HG02623 (cell line): ENCODE data around the gene STEAP4.

Experiments
- ATAC-seq: cut with Tn5 transposase; IDR thresholded peaks from one replicate; pipeline ENCODE4 v1.9.1; 2021; ENCODE audit warnings: moderate library complexity; ENCODE audit not compliant: unreplicated experiment

STEAP4 gene

GRCh38 chr7:88306590-88307048 lies at the start of gene STEAP4:
TSS of gene STEAP4 (minus strand) at chr7:88306894. CDS start at chr7:88284269, 22,625 bp downstream.
- no peak for ATAC-seq

GRCh38 chr7:88355011-88355410 lies 48.3 kb upstream of the STEAP4 start:
- no peak for ATAC-seq

- no peak for ATAC-seq
Measured at GRCh38 chr7:88350118-88350517, 43.4 kb upstream of the STEAP4 start.

GRCh38 chr7:88347517-88347916 lies 40.8 kb upstream of the STEAP4 start:
- no peak for ATAC-seq

GRCh38 chr7:88347090-88347489 lies 40.4 kb upstream of the STEAP4 start:
- ATAC-seq, result no peak

GRCh38 chr7:88346357-88346756 lies 39.7 kb upstream of the STEAP4 start:
- no peak for ATAC-seq

GRCh38 chr7:88344956-88345832 lies 38.5 kb upstream of the STEAP4 start:
- peak; percentile 52 for ATAC-seq

GRCh38 chr7:88344271-88344670 lies 37.6 kb upstream of the STEAP4 start:
- no peak for ATAC-seq

- no peak for ATAC-seq
Measured at GRCh38 chr7:88339195-88339922, 32.7 kb upstream of the STEAP4 start.

GRCh38 chr7:88338503-88338902 lies 31.8 kb upstream of the STEAP4 start:
- ATAC-seq, result no peak

GRCh38 chr7:88337572-88337971 lies 30.9 kb upstream of the STEAP4 start:
- no peak for ATAC-seq

GRCh38 chr7:88331322-88331721 lies 24.6 kb upstream of the STEAP4 start:
- no peak for ATAC-seq

- ATAC-seq, result no peak
Measured at GRCh38 chr7:88329532-88330463, 23.1 kb upstream of the STEAP4 start.

GRCh38 chr7:88328787-88329186 lies 22.1 kb upstream of the STEAP4 start:
- ATAC-seq, result peak; percentile 64

- ATAC-seq, result no peak
Measured at GRCh38 chr7:88324699-88325098, 18.0 kb upstream of the STEAP4 start.

GRCh38 chr7:88322151-88322550 lies 15.5 kb upstream of the STEAP4 start:
- no peak for ATAC-seq

- no peak for ATAC-seq
Measured at GRCh38 chr7:88321694-88322093, 15.0 kb upstream of the STEAP4 start.

- ATAC-seq, result no peak
Measured at GRCh38 chr7:88318196-88318595, 11.5 kb upstream of the STEAP4 start.

- ATAC-seq, result no peak
Measured at GRCh38 chr7:88317422-88317821, 10.7 kb upstream of the STEAP4 start.

GRCh38 chr7:88316456-88316855 lies 9.8 kb upstream of the STEAP4 start:
- ATAC-seq, result no peak

- no peak for ATAC-seq
Measured at GRCh38 chr7:88315522-88315921, 8.8 kb upstream of the STEAP4 start.
